BJ (cell line): Measurements from ENCODE around the gene PAM. TPM values are rescaled to one million over a fixed set of nuclear protein-coding genes. Genes with fewer than 3 reads are reported as not detected.

Experiments
- CTCF ChIA-PET: fragments of 350-600 bp; formaldehyde crosslinking; extraction: SDS; loops from one replicate; lab custom pipeline; 2021; ENCODE audit warnings: antibody characterized with exemption, inconsistent platforms; lab: Yijun Ruan, JAX
- POLR2A ChIA-PET: fragments of 300-600 bp; sonication (Branson Sonifier 250); formaldehyde crosslinking; extraction: SDS; loops from one replicate; lab custom pipeline; 2021; ENCODE audit warnings: antibody characterized with exemption; lab: Charles Lee
- DNase-seq: peaks from one replicate; pipeline ENCODE4 v3.0.0-alpha.2; 2011; ENCODE audit warnings: low read depth
- H3K27me3 ChIP-seq: 2 replicates; pipeline ENCODE4 v1.6.0; 2011; ENCODE audit warnings: low read length; ENCODE audit not compliant: control insufficient read depth, insufficient read depth
- H3K36me3 ChIP-seq: 2 replicates; pipeline ENCODE4 v1.5.1; 2011; ENCODE audit warnings: low read length; ENCODE audit not compliant: control insufficient read depth, insufficient read depth
- H3K4me3 ChIP-seq: 2 replicates; pipeline ENCODE4 v1.5.1; 2011; ENCODE audit warnings: low read depth, mild to moderate bottlenecking, control low read depth, low read length
- polyA plus RNA-seq: library from polyadenylated mRNA; depleted of rRNA; stranded (reverse); fragments of >200 nt; gene quantifications from 2 replicates; pipeline ENCODE4 v1.2.3, GENCODE V29; 2011
- TF ChIP-seq, protein P1 (sequence below): IDR thresholded peaks from 2 replicates; pipeline ENCODE4 v1.5.1; 2011; ENCODE audit warnings: low read depth, mild to moderate bottlenecking, control low read depth, inconsistent platforms, low read length, moderate library complexity; ENCODE audit not compliant: insufficient read depth

Gene PAM
- polyA plus RNA-seq, 1 experiment, result 256 TPM

GRCh38 chr5:103075442-103075841 lies 320.3 kb downstream of the PAM start:
- Histone ChIP-seq H3K27me3 (no peaks in the 10 kb centered on the region), H3K4me3 (no peak overlapping the region), H3K36me3 (no peaks in the 10 kb centered on the region)
- TF ChIP-seq, protein P1, sequence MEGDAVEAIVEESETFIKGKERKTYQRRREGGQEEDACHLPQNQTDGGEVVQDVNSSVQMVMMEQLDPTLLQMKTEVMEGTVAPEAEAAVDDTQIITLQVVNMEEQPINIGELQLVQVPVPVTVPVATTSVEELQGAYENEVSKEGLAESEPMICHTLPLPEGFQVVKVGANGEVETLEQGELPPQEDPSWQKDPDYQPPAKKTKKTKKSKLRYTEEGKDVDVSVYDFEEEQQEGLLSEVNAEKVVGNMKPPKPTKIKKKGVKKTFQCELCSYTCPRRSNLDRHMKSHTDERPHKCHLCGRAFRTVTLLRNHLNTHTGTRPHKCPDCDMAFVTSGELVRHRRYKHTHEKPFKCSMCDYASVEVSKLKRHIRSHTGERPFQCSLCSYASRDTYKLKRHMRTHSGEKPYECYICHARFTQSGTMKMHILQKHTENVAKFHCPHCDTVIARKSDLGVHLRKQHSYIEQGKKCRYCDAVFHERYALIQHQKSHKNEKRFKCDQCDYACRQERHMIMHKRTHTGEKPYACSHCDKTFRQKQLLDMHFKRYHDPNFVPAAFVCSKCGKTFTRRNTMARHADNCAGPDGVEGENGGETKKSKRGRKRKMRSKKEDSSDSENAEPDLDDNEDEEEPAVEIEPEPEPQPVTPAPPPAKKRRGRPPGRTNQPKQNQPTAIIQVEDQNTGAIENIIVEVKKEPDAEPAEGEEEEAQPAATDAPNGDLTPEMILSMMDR, result no peak
- ChIA-PET CTCF (no interaction called here), POLR2A (no interaction called here)
- DNase-seq, result no peak
